ENCODE measurements around the gene YIPF1.

DNA sequence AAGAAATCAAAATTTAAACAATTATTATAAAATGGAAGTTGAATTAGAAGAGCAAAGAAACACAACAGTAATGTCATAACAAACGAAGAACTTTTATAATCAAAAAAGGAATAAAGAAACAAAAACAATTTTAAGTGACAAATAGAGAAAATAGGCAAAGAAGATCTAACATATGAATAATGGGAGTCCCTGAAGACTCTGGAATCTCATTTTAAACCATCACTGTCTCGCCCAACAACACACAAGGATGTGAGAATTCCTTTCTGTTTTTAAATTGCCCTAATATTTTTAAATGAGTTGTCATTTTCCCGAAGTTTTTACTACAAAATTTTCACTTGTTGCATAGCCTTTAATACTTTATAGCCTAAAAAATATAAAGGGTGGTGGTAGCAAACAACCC, 47.2 kb downstream of the YIPF1 start:
- TF ChIP-seq CTCF (IDR thresholded peaks at IDR 0.05) (no peak), POLR2A (IDR thresholded peaks at IDR 0.05) (no peak)
